ENCODE results near the gene PTPN13.
"Not testable (repeated sequence)": the region's sequence is repeated elsewhere in the genome, so short reads cannot be mapped to it uniquely, and the experiment has no call there.

The PTPN13 gene

DNA sequence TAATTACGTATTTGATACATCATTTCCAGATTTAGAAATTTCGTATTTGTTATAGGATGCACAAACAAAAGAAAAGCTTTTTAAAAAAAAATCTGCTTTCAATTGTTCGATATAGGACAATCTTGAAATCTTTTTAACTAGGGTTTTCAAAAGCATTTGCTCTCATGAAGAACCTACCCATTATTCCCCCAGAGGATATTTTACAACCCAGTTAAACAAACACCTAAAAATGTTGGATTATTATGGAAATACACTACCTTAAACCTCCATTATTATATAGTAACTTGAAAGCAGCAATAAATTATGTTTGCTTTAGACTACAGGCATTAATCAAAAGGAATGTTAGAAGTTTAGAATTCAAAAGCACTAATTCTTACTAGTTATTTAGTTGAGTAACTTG lies 110.5 kb downstream of the PTPN13 start:
- H3K4me1 ChIP-seq (ENCODE audit: control insufficient read depth, insufficient read depth, low read length, unreplicated experiment), result no peaks in the 10 kb centered on the region
- no peaks in the 10 kb centered on the region for H3K36me3 ChIP-seq (ENCODE audit: insufficient read depth, low read length)
- H2AFZ ChIP-seq (ENCODE audit: low read length, unreplicated experiment), result no peak overlapping the region
- no peaks in the 10 kb centered on the region for H3K27me3 ChIP-seq (ENCODE audit: insufficient read depth, low read length)
- no peaks in the 10 kb centered on the region for H3K79me2 ChIP-seq (ENCODE audit: control insufficient read depth, insufficient read depth, low read length, unreplicated experiment)
- no peak overlapping the region for H3K27ac ChIP-seq (ENCODE audit: low read depth, low read length)
- H3K4me3 ChIP-seq (ENCODE audit: low read depth, low read length), result no peak overlapping the region

DNA sequence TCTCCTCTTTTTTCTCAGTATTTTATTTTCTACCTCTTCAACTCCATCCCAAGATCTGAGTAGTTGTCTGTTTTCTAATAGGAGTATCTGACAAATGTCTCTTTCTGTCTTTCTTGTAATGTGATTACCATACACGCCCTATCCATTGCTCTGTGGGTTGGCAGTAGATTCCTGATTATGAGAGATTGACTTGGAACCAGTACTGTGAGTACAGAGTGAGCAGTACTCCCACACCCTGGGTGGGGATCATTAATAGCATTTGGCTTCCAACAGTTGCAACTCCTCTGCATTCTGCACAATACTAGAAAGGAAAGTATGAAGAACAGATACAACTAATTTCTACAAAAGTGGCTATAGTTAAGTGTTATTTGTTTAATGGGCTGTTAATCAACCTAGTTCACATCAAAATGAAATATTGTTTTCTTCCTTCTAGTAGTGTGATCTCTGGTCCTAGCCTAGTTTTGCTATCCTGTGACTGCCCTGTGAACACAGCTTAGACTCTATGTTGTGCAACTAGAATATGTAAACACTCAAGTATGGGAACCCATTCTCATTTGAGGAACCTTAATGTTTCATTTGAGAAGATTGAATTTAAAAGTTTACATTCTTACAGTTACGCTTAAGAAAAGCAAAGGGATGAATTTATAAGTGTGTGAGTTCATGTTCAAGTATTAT lies 112.9 kb downstream of the PTPN13 start:
- Histone ChIP-seq H3K4me3 (ENCODE audit: low read depth, low read length) (no peak overlapping the region), H3K27ac (ENCODE audit: low read depth, low read length) (no peak overlapping the region), H3K79me2 (ENCODE audit: control insufficient read depth, insufficient read depth, low read length, unreplicated experiment) (no peaks in the 10 kb centered on the region), H3K36me3 (ENCODE audit: insufficient read depth, low read length) (no peaks in the 10 kb centered on the region), H3K4me1 (ENCODE audit: control insufficient read depth, insufficient read depth, low read length, unreplicated experiment) (no peaks in the 10 kb centered on the region), H2AFZ (ENCODE audit: low read length, unreplicated experiment) (no peak overlapping the region), H3K27me3 (ENCODE audit: insufficient read depth, low read length) (no peaks in the 10 kb centered on the region)

DNA sequence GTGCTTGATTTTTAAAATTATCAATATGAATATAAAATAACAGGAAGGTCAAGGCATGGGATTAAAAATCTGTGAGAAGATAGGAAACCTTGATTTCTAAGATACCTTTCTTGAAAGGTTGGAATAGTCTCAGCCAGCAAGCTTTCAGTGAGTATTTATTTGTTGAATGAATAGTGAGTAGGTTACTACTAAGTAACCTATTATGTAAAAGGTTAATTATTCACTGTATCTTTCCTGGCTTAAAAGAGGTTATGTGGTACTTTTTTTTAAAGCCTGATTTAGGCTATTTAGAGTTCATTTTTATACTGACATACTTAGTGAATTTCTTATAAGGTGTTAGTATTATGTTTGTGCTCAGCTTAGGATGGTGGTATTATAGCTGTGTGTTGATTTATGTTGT lies 123.5 kb downstream of the PTPN13 start:
- peaks cover 11% of the 10 kb centered on the region for H3K4me1 ChIP-seq (ENCODE audit: control insufficient read depth, insufficient read depth, low read length, unreplicated experiment)
- H3K27ac ChIP-seq (ENCODE audit: low read depth, low read length), result no peak overlapping the region
- no peak overlapping the region for H3K4me3 ChIP-seq (ENCODE audit: low read depth, low read length)
- no peak overlapping the region for H2AFZ ChIP-seq (ENCODE audit: low read length, unreplicated experiment)
- H3K79me2 ChIP-seq (ENCODE audit: control insufficient read depth, insufficient read depth, low read length, unreplicated experiment), result no peaks in the 10 kb centered on the region
- no peaks in the 10 kb centered on the region for H3K27me3 ChIP-seq (ENCODE audit: insufficient read depth, low read length)
- H3K36me3 ChIP-seq (ENCODE audit: insufficient read depth, low read length), result no peaks in the 10 kb centered on the region

DNA sequence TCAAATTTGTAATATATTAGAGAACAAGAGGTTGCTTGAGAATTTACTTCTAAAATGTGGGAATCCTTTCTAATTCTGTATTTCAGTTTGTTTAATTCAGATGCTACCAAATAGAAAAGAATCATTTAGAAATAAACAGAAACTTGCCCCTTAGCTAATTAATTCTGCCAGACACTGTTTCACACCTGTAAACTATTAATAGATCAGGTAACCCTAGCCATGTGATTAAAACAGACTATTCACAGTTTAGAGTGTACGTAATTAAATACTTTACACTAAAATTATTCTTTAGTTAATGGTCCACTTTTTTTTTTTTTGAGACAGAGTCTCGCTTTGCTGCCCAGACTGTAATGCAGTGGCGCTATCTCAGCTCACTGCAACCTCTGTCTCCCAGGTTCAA lies 124.0 kb downstream of the PTPN13 start:
- Histone ChIP-seq H2AFZ (ENCODE audit: low read length, unreplicated experiment) (no peak overlapping the region), H3K4me3 (ENCODE audit: low read depth, low read length) (no peak overlapping the region), H3K4me1 (ENCODE audit: control insufficient read depth, insufficient read depth, low read length, unreplicated experiment) (peaks cover 11% of the 10 kb centered on the region), H3K27me3 (ENCODE audit: insufficient read depth, low read length) (no peaks in the 10 kb centered on the region), H3K79me2 (ENCODE audit: control insufficient read depth, insufficient read depth, low read length, unreplicated experiment) (no peaks in the 10 kb centered on the region), H3K27ac (ENCODE audit: low read depth, low read length) (no peak overlapping the region), H3K36me3 (ENCODE audit: insufficient read depth, low read length) (no peaks in the 10 kb centered on the region)

DNA sequence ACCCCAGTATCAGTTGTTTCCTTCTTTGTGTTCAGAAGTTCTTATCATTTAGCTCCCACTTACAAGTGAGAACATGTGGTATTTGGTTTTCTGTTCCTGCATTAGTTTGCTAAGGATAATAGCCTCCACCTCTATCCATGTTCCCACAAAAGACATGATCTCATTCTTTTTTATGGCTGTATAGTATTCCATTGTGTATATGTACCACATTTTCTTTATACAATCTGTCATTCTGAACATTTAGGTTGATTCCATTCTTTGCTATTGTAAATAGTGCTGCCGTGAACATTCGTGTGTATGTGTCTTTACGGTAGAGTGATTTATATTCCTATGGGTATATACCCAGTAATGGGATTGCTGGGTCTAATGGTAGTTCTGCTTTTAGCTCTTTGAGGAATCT lies 125.0 kb downstream of the PTPN13 start:
- peaks cover 11% of the 10 kb centered on the region for H3K4me1 ChIP-seq (ENCODE audit: control insufficient read depth, insufficient read depth, low read length, unreplicated experiment)
- not testable (repeated sequence) for H3K36me3 ChIP-seq (ENCODE audit: insufficient read depth, low read length); H3K27me3 ChIP-seq (ENCODE audit: insufficient read depth, low read length); H3K27ac ChIP-seq (ENCODE audit: low read depth, low read length); H3K4me3 ChIP-seq (ENCODE audit: low read depth, low read length); H3K79me2 ChIP-seq (ENCODE audit: control insufficient read depth, insufficient read depth, low read length, unreplicated experiment); H2AFZ ChIP-seq (ENCODE audit: low read length, unreplicated experiment)

DNA sequence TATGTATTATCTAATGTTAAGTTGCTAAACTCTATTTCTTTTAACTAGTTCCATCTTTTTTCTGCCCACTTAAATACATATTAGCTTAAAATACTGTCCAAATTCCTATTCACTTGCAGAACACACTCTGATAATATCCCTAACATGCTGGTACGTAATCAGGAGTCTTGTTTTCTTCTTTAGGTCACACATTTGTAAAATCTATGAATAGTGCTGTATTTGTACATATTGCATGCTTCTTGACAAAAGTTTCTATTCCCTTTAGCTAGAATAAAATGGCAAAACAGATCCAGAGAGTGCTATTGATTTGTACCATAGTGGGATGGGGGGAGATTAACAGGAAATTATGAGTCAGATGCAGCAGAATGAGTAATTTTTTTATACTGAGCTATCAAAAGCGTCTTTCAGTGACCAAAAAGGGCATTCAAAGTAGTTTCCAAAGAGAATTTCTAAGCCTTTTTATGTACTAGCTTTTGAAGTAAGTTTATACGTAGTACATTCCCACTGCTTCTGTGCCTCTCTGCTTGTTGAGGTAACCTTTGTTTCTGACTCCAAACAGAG lies 126.5 kb downstream of the PTPN13 start:
- H3K36me3 ChIP-seq (ENCODE audit: insufficient read depth, low read length), result no peaks in the 10 kb centered on the region
- peaks cover 11% of the 10 kb centered on the region for H3K4me1 ChIP-seq (ENCODE audit: control insufficient read depth, insufficient read depth, low read length, unreplicated experiment)
- H3K27ac ChIP-seq (ENCODE audit: low read depth, low read length), result 0 out of 2 replicates have a peak overlapping the region, but pooled peaks have one; percentile 12
- no peaks in the 10 kb centered on the region for H3K79me2 ChIP-seq (ENCODE audit: control insufficient read depth, insufficient read depth, low read length, unreplicated experiment)
- no peaks in the 10 kb centered on the region for H3K27me3 ChIP-seq (ENCODE audit: insufficient read depth, low read length)
- no peak overlapping the region for H3K4me3 ChIP-seq (ENCODE audit: low read depth, low read length)
- no peak overlapping the region for H2AFZ ChIP-seq (ENCODE audit: low read length, unreplicated experiment)

DNA sequence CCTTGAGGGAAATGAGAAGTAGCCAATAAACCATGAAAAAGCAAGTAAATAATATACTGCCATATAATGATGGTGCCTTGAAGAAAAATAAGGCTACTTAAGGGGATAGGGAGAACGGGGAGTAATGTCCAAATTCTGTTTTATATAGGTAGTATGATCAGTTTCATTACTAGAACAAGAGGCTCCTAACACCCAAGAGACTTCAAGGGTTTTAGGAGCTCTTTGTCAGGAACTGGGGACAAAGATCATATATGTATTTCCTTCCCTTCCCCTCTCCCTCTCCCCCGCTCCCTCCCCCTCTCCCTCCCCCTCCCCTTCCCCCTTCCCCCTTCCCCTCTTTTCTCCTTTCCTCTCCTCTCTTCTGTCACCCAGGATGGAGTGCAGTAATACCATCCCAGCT lies 127.3 kb downstream of the PTPN13 start:
- Histone ChIP-seq H3K79me2 (ENCODE audit: control insufficient read depth, insufficient read depth, low read length, unreplicated experiment) (no peaks in the 10 kb centered on the region), H2AFZ (ENCODE audit: low read length, unreplicated experiment) (no peak overlapping the region), H3K4me1 (ENCODE audit: control insufficient read depth, insufficient read depth, low read length, unreplicated experiment) (peaks cover 11% of the 10 kb centered on the region), H3K27me3 (ENCODE audit: insufficient read depth, low read length) (no peaks in the 10 kb centered on the region), H3K36me3 (ENCODE audit: insufficient read depth, low read length) (no peaks in the 10 kb centered on the region), H3K27ac (ENCODE audit: low read depth, low read length) (no peak overlapping the region), H3K4me3 (ENCODE audit: low read depth, low read length) (no peak overlapping the region)

DNA sequence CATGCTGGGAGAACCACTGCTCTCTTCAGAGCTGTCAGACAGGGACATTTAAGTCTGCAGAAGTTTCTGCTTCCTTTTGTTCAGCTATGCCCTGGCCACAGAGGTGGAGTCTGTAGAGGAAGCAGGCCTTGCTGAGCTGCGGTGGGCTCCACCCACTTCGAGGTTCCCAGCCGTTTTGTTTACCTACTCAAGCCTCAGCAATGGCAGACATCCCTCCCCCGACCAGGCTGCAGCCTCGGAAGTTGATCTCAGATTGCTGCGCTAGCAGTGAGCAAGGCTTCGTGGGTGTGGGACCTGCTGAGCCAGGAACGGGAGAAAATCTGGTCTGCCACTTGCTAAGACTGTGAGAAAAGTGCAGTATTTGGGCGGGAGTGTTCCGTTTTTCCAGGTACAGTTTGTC lies 136.2 kb downstream of the PTPN13 start:
- Histone ChIP-seq H2AFZ (ENCODE audit: low read length, unreplicated experiment) (no peak overlapping the region), H3K79me2 (ENCODE audit: control insufficient read depth, insufficient read depth, low read length, unreplicated experiment) (no peaks in the 10 kb centered on the region)

DNA sequence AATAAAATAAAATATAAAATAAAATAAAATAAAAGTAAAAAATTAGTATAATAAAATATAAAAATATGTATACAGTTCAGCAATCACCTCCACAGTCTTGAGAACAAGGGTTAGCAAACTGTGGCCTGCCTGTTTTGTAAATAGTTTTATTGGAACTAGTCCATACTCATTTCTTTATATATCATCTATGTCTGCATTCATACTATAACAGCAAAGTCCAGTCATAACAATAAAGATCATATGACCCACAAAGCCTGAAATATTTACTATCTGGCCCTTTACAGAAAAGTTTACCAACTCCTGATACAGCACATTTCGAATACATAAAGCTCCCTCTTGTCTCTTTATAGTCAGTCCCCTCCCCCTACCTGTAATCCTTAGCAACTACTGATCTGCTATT lies 143.1 kb downstream of the PTPN13 start:
- no peak overlapping the region for H3K4me3 ChIP-seq (ENCODE audit: low read depth, low read length)
- H3K27me3 ChIP-seq (ENCODE audit: insufficient read depth, low read length), result no peaks in the 10 kb centered on the region
- H3K27ac ChIP-seq (ENCODE audit: low read depth, low read length), result no peak overlapping the region
- no peak overlapping the region for H2AFZ ChIP-seq (ENCODE audit: low read length, unreplicated experiment)
- H3K36me3 ChIP-seq (ENCODE audit: insufficient read depth, low read length), result peaks cover 18% of the 10 kb centered on the region; the same call in 1 of the 2 replicates
- no peaks in the 10 kb centered on the region for H3K4me1 ChIP-seq (ENCODE audit: control insufficient read depth, insufficient read depth, low read length, unreplicated experiment)
- no peaks in the 10 kb centered on the region for H3K79me2 ChIP-seq (ENCODE audit: control insufficient read depth, insufficient read depth, low read length, unreplicated experiment)

More for the DNA sequence above, 136.2 kb downstream of the PTPN13 start:
- Histone ChIP-seq H3K27me3 (ENCODE audit: insufficient read depth, low read length) (no peaks in the 10 kb centered on the region), H3K4me1 (ENCODE audit: control insufficient read depth, insufficient read depth, low read length, unreplicated experiment) (no peaks in the 10 kb centered on the region), H3K36me3 (ENCODE audit: insufficient read depth, low read length) (no peaks in the 10 kb centered on the region), H3K27ac (ENCODE audit: low read depth, low read length) (no peak overlapping the region), H3K4me3 (ENCODE audit: low read depth, low read length) (no peak overlapping the region)

DNA sequence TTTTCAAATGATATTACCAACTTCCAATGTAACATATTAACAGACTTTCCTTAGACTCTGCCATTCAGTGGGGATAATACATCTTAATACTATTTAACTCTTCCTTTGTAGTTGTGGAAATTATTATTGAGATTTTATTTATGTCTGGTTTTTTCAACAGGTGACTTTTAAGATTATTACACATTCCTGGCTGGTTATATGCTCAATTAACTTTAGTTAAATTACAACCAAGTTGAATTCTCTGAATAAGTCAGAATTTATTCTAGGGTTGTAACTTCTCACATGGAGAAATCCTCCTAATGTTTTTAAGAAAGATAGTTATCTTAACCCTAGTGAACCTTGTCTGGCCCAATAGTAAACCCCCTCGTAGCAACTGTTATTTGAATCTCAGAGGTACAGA lies 147.7 kb downstream of the PTPN13 start:
- Histone ChIP-seq H3K27ac (ENCODE audit: low read depth, low read length) (no peak overlapping the region), H3K36me3 (ENCODE audit: insufficient read depth, low read length) (peaks cover 21% of the 10 kb centered on the region; the same call in 1 of the 2 replicates), H3K79me2 (ENCODE audit: control insufficient read depth, insufficient read depth, low read length, unreplicated experiment) (no peaks in the 10 kb centered on the region), H2AFZ (ENCODE audit: low read length, unreplicated experiment) (no peak overlapping the region), H3K4me1 (ENCODE audit: control insufficient read depth, insufficient read depth, low read length, unreplicated experiment) (no peaks in the 10 kb centered on the region), H3K4me3 (ENCODE audit: low read depth, low read length) (no peak overlapping the region), H3K27me3 (ENCODE audit: insufficient read depth, low read length) (no peaks in the 10 kb centered on the region)

DNA sequence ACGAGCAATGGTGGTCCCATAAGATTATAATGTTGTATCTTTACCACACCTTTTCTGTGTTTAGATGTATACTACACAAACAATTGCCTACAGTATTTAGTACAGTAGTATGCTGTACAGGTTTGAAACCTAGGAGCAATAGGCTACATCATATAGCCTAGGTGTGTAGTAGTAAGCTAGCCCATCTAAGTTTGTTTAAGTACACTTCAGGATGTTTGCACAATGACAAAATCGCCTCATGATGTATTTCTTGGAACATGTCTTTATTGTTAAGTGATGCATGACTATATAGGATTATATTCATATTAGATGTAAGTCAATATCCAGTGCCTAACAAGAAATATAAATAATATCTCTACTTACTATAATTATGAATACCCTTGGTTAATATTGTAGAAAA lies 150.5 kb downstream of the PTPN13 start:
- Histone ChIP-seq H3K36me3 (ENCODE audit: insufficient read depth, low read length) (peaks cover 9% of the 10 kb centered on the region; the same call in 1 of the 2 replicates), H3K27ac (ENCODE audit: low read depth, low read length) (no peak overlapping the region), H2AFZ (ENCODE audit: low read length, unreplicated experiment) (no peak overlapping the region), H3K4me3 (ENCODE audit: low read depth, low read length) (no peak overlapping the region), H3K4me1 (ENCODE audit: control insufficient read depth, insufficient read depth, low read length, unreplicated experiment) (no peaks in the 10 kb centered on the region), H3K27me3 (ENCODE audit: insufficient read depth, low read length) (no peaks in the 10 kb centered on the region), H3K79me2 (ENCODE audit: control insufficient read depth, insufficient read depth, low read length, unreplicated experiment) (no peaks in the 10 kb centered on the region)

All from ACC112 (cell line).